Smooth muscle cell (in vitro differentiated cells): ENCODE measurements around the gene SYPL2. TPM values are rescaled to one million over a fixed set of nuclear protein-coding genes. Genes with fewer than 3 reads are reported as not detected.

Experiments
- DNase-seq: peaks from one replicate; lab custom pipeline; 2025; ENCODE audit not compliant: unreplicated experiment; lab: John Stamatoyannopoulos, UW
- H2AFZ ChIP-seq: fragments of 200-600 bp; sonication (generic); 2 replicates; pipeline ENCODE4 v1.6.0; 2016; ENCODE audit warnings: antibody characterized with exemption, low read depth, mild to moderate bottlenecking
- H3F3A ChIP-seq: fragments of 200-600 bp; sonication (generic); 2 replicates; pipeline ENCODE4 v1.6.0; 2017; ENCODE audit warnings: antibody characterized with exemption, low read depth
- H3K27ac ChIP-seq: fragments of 200-600 bp; sonication (generic); 2 replicates; pipeline ENCODE4 v1.5.1; 2016; ENCODE audit warnings: low read depth, mild to moderate bottlenecking
- H3K27me3 ChIP-seq: fragments of 200-600 bp; sonication (generic); 2 replicates; pipeline ENCODE4 v1.6.1; 2016; ENCODE audit warnings: low read depth, mild to moderate bottlenecking
- H3K36me3 ChIP-seq: fragments of 200-600 bp; sonication (generic); 2 replicates; pipeline ENCODE4 v1.5.1; 2016; ENCODE audit warnings: low read depth
- H3K4me1 ChIP-seq: fragments of 200-600 bp; sonication (generic); 2 replicates; pipeline ENCODE4 v1.5.1; 2016; ENCODE audit warnings: low read depth
- H3K4me2 ChIP-seq: fragments of 200-600 bp; sonication (generic); 2 replicates; pipeline ENCODE4 v1.6.0; 2016; ENCODE audit warnings: mild to moderate bottlenecking
- H3K4me3 ChIP-seq: fragments of 200-600 bp; sonication (generic); 2 replicates; pipeline ENCODE4 v1.5.1; 2016; ENCODE audit warnings: mild to moderate bottlenecking
- H3K79me2 ChIP-seq: fragments of 200-600 bp; sonication (generic); 2 replicates; pipeline ENCODE4 v1.6.0; 2016; ENCODE audit warnings: low read depth, mild to moderate bottlenecking
- H3K9ac ChIP-seq: fragments of 200-600 bp; sonication (generic); 2 replicates; pipeline ENCODE4 v1.6.0; 2016; ENCODE audit warnings: low read depth
- H3K9me3 ChIP-seq: fragments of 200-600 bp; sonication (generic); replicated peaks from 2 replicates; pipeline ENCODE4 v1.5.1; 2016; ENCODE audit warnings: low read depth
- H4K20me1 ChIP-seq: fragments of 200-600 bp; sonication (generic); 2 replicates; pipeline ENCODE4 v1.6.0; 2016; ENCODE audit warnings: low read depth
- WGBS: methylation state at CpG from one replicate; pipeline ENCODE4 v1.1.7; 2016; ENCODE audit warnings: low lambda C conversion rate; 5-methylcytosine and 5-hydroxymethylcytosine counted together
- polyA plus RNA-seq: library from polyadenylated mRNA; unstranded; fragments of >200 nt; fragmentation: Nextera tagmentation; extraction: Ambion mirVana; gene quantifications from 2 replicates; pipeline ENCODE4 v1.2.1, GENCODE V29; 2016
- total RNA-seq: library from RNA; depleted of rRNA; stranded (reverse); fragments of >200 nt; gene quantifications from 2 replicates; pipeline ENCODE4 v1.2.3, GENCODE V29; 2014
- TF ChIP-seq, protein P1 (sequence below): fragments of 200-600 bp; sonication (generic); IDR thresholded peaks from 2 replicates; pipeline ENCODE4 v1.5.1; 2017; ENCODE audit warnings: borderline replicate concordance, mild to moderate bottlenecking, antibody characterized with exemption; ENCODE audit not compliant: insufficient read depth, poor library complexity, severe bottlenecking

The SYPL2 gene
- total and polyA plus RNA-seq, 2 experiments from 2014 or later: not detected

DNA sequence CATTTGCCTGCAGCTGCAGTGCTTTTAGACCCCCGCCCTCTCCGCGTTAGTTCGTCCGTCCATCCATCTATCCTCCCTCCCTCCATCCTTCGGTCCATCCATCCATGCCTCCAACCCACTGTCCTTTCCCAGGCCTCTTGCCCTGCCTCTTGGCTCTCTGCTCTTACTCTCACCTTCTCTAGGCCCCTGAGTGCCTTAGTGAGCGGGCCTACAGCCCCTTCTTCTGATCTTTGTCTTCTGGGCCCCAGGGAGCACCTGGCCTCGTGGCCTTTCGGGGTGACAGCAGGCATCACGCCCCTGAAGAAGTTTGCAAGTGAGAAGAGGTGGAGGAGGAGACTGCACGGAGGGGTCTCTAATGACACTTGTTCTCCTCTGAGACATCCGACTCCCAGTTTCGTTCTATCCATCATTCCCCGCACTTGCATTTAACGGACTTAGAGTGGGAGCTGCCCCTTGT, 18.2 kb downstream of the SYPL2 start:
- Histone ChIP-seq H4K20me1 (no peaks in the 10 kb centered on the region), H3F3A (no peaks in the 10 kb centered on the region), H3K27me3 (peaks cover 8% of the 10 kb centered on the region), H3K79me2 (no peaks in the 10 kb centered on the region), H3K36me3 (no peaks in the 10 kb centered on the region), H3K4me2 (peak overlapping the region; percentile 93), H3K4me3 (peak overlapping the region; percentile 79), H3K27ac (no peak overlapping the region), H3K9ac (peak overlapping the region; percentile 99), H3K9me3 (no peaks in the 10 kb centered on the region), H2AFZ (peak overlapping the region; percentile 39), H3K4me1 (peaks cover 8% of the 10 kb centered on the region)
- DNase-seq: no peak
- WGBS: 10% methylated on average over 15 of the region's 15 CpGs
- TF ChIP-seq, protein P1, sequence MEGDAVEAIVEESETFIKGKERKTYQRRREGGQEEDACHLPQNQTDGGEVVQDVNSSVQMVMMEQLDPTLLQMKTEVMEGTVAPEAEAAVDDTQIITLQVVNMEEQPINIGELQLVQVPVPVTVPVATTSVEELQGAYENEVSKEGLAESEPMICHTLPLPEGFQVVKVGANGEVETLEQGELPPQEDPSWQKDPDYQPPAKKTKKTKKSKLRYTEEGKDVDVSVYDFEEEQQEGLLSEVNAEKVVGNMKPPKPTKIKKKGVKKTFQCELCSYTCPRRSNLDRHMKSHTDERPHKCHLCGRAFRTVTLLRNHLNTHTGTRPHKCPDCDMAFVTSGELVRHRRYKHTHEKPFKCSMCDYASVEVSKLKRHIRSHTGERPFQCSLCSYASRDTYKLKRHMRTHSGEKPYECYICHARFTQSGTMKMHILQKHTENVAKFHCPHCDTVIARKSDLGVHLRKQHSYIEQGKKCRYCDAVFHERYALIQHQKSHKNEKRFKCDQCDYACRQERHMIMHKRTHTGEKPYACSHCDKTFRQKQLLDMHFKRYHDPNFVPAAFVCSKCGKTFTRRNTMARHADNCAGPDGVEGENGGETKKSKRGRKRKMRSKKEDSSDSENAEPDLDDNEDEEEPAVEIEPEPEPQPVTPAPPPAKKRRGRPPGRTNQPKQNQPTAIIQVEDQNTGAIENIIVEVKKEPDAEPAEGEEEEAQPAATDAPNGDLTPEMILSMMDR: no peak

DNA sequence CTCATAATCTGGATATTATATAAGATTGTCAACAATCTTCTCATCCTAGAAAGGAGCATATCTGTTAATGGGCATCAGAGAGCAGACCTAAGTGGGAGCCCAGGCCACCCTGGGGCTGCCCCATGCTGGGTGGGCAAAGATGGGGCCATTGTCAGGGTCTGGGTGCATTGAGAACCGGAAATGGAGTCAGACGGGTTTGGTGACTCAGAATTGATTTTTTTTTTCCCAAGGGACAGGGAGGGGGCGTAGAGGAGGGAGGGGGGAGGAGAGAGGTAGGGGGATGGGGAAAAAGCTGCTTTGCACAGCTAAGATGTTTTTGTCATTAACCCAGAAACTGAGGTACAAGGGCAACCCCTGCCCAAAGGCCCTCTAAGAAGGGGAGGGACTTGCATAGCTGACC, 18.7 kb downstream of the SYPL2 start:
- H3K27me3 ChIP-seq: peaks cover 8% of the 10 kb centered on the region
- TF ChIP-seq, protein P1: no peak
- no peaks in the 10 kb centered on the region for H3K36me3 ChIP-seq
- H3K9ac ChIP-seq: peak overlapping the region; percentile 99
- DNase-seq: no peak
- H3K4me1 ChIP-seq: peaks cover 8% of the 10 kb centered on the region
- no peak overlapping the region for H3K27ac ChIP-seq
- no peaks in the 10 kb centered on the region for H3F3A ChIP-seq
- peak overlapping the region; percentile 93 for H3K4me2 ChIP-seq
- H2AFZ ChIP-seq: no peak overlapping the region
- no peaks in the 10 kb centered on the region for H4K20me1 ChIP-seq
- H3K9me3 ChIP-seq: no peaks in the 10 kb centered on the region
- no peaks in the 10 kb centered on the region for H3K79me2 ChIP-seq
- WGBS: 12% methylated on average over 3 of the region's 3 CpGs
- peak overlapping the region; percentile 79 for H3K4me3 ChIP-seq

DNA sequence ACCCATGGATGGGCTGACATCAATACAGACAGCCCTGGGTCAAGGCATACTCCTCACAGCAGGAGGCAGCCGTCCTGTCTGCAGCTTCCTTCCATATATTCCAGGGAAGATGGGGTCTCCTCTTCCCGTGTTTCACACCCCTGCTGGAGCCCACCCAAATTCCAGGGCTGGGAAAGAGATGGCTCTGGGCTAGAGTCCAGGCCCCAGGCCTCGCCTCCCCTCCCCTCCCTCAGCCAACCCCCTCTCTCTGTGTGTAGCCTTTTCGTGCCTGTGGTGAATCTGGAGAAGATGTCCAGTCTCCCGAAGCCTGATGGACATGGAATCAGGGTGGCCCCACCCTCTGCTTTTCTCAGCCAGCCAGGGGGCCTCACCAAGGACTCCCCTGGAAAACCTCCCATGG, 20.9 kb downstream of the SYPL2 start:
- Histone ChIP-seq H3K27me3 (peaks cover 3% of the 10 kb centered on the region), H3K27ac (no peak overlapping the region), H3K4me2 (no peak overlapping the region), H3K79me2 (no peaks in the 10 kb centered on the region), H3K9me3 (no peaks in the 10 kb centered on the region), H4K20me1 (no peaks in the 10 kb centered on the region), H3K9ac (no peak overlapping the region), H3K36me3 (no peaks in the 10 kb centered on the region), H2AFZ (no peak overlapping the region), H3K4me3 (no peak overlapping the region), H3F3A (no peaks in the 10 kb centered on the region), H3K4me1 (peaks cover 8% of the 10 kb centered on the region)
- TF ChIP-seq, protein P1: no peak
- DNase-seq: no peak
- 88% methylated on average over 3 of the region's 5 CpGs for WGBS

DNA sequence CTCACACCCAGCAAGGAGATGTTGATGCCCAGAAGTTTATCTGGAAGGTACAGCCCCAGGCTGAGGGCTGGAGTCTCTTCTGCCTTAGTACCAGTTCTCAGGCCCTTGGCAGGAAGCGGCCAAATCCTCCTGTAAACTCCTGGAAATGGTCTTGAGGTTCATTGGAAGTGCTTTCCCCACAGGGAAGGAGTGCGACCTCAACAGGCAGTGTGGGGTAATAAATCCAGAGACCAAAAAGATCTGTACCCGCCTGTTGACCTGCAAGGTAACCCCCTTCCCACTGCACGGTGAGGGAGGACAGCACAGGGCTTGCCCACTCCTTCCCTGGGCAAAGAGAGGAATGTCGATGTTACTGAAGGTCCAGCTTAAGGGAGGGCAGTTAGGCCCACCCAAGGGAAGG, 21.9 kb downstream of the SYPL2 start:
- Histone ChIP-seq H3K27me3 (no peaks in the 10 kb centered on the region), H3K4me2 (no peak overlapping the region), H3F3A (no peaks in the 10 kb centered on the region), H3K9ac (no peak overlapping the region), H3K4me1 (peaks cover 8% of the 10 kb centered on the region), H3K79me2 (no peaks in the 10 kb centered on the region), H3K36me3 (no peaks in the 10 kb centered on the region), H2AFZ (no peak overlapping the region), H3K27ac (no peak overlapping the region), H4K20me1 (no peaks in the 10 kb centered on the region), H3K4me3 (no peak overlapping the region), H3K9me3 (no peaks in the 10 kb centered on the region)
- 81% methylated on average over 5 of the region's 5 CpGs for WGBS
- TF ChIP-seq, protein P1: no peak
- DNase-seq: no peak
